NB4 (cell line): ENCODE measurements around the gene PIK3R4.

ENCODE experiments used
- DNase-seq: peaks from one replicate; pipeline ENCODE4 v3.0.0; 2010; ENCODE audit warnings: low read depth
- H3K4me3 ChIP-seq: one replicate; pipeline ENCODE4 v1.5.1; 2011; ENCODE audit warnings: mild to moderate bottlenecking, low read depth, low read length, moderate library complexity
- CTCF ChIP-seq: IDR thresholded peaks from one replicate; pipeline ENCODE4 v1.5.1; 2012; ENCODE audit warnings: low read depth, low read length
- MYC ChIP-seq: IDR thresholded peaks from 2 replicates; pipeline ENCODE4 v1.6.1; 2011; ENCODE audit warnings: low read depth, low read length
- POLR2A ChIP-seq: IDR thresholded peaks from 2 replicates; pipeline ENCODE4 v1.6.1; 2011; ENCODE audit warnings: mild to moderate bottlenecking; ENCODE audit not compliant: insufficient read length; ENCODE audit errors: extremely low read depth
- TF ChIP-seq, protein P1 (sequence below): IDR thresholded peaks from 2 replicates; pipeline ENCODE4 v1.6.1; 2011; ENCODE audit warnings: low read depth, low read length

The PIK3R4 gene

GRCh38 chr3:130671545-130672312, 74.9 kb downstream of the PIK3R4 start:
- TF ChIP-seq MYC, result no peak
- TF ChIP-seq CTCF, result no peak
- TF ChIP-seq POLR2A, result no peak
- H3K4me3 ChIP-seq, result no peak overlapping the region
- DNase-seq, result no peak

GRCh38 chr3:130669740-130670139, 76.9 kb downstream of the PIK3R4 start:
- H3K4me3 ChIP-seq, result no peak overlapping the region
- TF ChIP-seq MYC (no peak), POLR2A (no peak), CTCF (no peak)
- TF ChIP-seq, protein P1, sequence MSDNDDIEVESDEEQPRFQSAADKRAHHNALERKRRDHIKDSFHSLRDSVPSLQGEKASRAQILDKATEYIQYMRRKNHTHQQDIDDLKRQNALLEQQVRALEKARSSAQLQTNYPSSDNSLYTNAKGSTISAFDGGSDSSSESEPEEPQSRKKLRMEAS, result no peak
- no peak for DNase-seq

DNA sequence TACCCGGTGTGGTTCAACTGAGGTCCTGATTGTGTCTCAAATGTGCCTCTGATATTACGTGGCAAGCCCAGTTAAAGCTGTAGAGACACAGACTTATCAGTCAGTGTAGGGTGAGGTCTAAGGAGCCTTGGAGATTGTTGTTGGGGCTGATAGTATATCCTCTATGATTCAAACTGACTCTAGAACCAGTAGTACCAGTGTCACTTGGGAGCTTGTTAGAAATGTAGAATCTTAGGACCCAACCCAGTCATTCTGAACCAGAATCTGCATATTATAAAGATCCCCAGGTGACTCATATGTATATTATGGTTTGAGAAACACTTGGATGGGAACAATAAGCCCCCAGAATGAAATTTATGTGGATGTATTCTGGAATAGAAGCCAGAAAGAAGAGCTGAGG, 83.5 kb downstream of the PIK3R4 start:
- no peak for TF ChIP-seq MYC
- TF ChIP-seq POLR2A, result no peak
- TF ChIP-seq, protein P1, result no peak
- no peak for TF ChIP-seq CTCF
- H3K4me3 ChIP-seq, result no peak overlapping the region
- DNase-seq, result no peak

GRCh38 chr3:130662501-130662996, 84.1 kb downstream of the PIK3R4 start:
- DNase-seq, result no peak
- TF ChIP-seq MYC (no peak), CTCF (no peak), POLR2A (no peak)
- TF ChIP-seq, protein P1, result no peak
- no peak overlapping the region for H3K4me3 ChIP-seq

GRCh38 chr3:130661140-130661891, 85.3 kb downstream of the PIK3R4 start:
- DNase-seq, result no peak
- no peak for TF ChIP-seq MYC
- TF ChIP-seq, protein P1, result no peak
- no peak for TF ChIP-seq POLR2A
- TF ChIP-seq CTCF, result no peak
- H3K4me3 ChIP-seq, result no peak overlapping the region
